HCT116 (cell line): ENCODE results near the gene PCDH17.

ENCODE experiments used
- CTCF ChIP-seq, 3 experiments: fragments of 200-600 bp in 1 of 3; sonication (generic) in 1 of 3; IDR thresholded peaks in 2 of 3; conservative IDR thresholded peaks in 1 of 3; 2 replicates each; pipeline ENCODE4 v1.5.1; 2012 to 2017; ENCODE audit warnings: low read depth in 2 of 3, low read length in 2 of 3, antibody characterized with exemption in 1 of 3, borderline replicate concordance in 1 of 3, control low read depth in 1 of 3, mild to moderate bottlenecking in 1 of 3, mixed read lengths in 1 of 3, mixed run types in 1 of 3, moderate library complexity in 1 of 3; ENCODE audit not compliant: insufficient read depth in 1 of 3
- EGR1 ChIP-seq: IDR thresholded peaks from 2 replicates; pipeline ENCODE4 v1.6.1; 2012; ENCODE audit warnings: low read depth
- EZH2 ChIP-seq: fragments of 200-600 bp; sonication (generic); IDR thresholded peaks from 2 replicates; pipeline ENCODE4 v1.6.1; 2017; ENCODE audit warnings: antibody characterized with exemption, mixed run types
- FOSL1 ChIP-seq: IDR thresholded peaks from 2 replicates; pipeline ENCODE4 v1.6.1; 2012; ENCODE audit warnings: low read depth
- JUND ChIP-seq: IDR thresholded peaks from 2 replicates; pipeline ENCODE4 v1.6.1; 2012
- MAX ChIP-seq: IDR thresholded peaks from 2 replicates; pipeline ENCODE4 v1.6.1; 2012
- POLR2A ChIP-seq: IDR thresholded peaks from 2 replicates; pipeline ENCODE4 v1.7.0; 2011; ENCODE audit warnings: borderline replicate concordance; ENCODE audit not compliant: insufficient read depth, insufficient read length; ENCODE audit errors: extremely low read depth
- POLR2AphosphoS5 ChIP-seq: IDR thresholded peaks from 2 replicates; pipeline ENCODE4 v1.6.1; 2011; ENCODE audit warnings: mild to moderate bottlenecking, low read depth, low read length, moderate library complexity
- RAD21 ChIP-seq: IDR thresholded peaks from 2 replicates; pipeline ENCODE4 v1.6.1; 2012; ENCODE audit warnings: low read depth, mild to moderate bottlenecking
- REST ChIP-seq: IDR thresholded peaks from 2 replicates; pipeline ENCODE4 v1.6.1; 2012; ENCODE audit warnings: low read depth
- SIN3A ChIP-seq: IDR thresholded peaks from 2 replicates; pipeline ENCODE4 v1.6.1; 2012; ENCODE audit warnings: low read depth
- SRF ChIP-seq: IDR thresholded peaks from 2 replicates; pipeline ENCODE4 v1.6.1; 2012; ENCODE audit warnings: low read depth
- YY1 ChIP-seq: IDR thresholded peaks from 2 replicates; pipeline ENCODE4 v1.6.1; 2011; ENCODE audit warnings: low read length, low read depth, moderate library complexity, mild to moderate bottlenecking; ENCODE audit not compliant: insufficient replicate concordance; ENCODE audit errors: extremely low read depth

- no peak for TF ChIP-seq POLR2A
- TF ChIP-seq CTCF (IDR thresholded peaks at IDR 0.05 in 2 of 3, conservative IDR thresholded peaks at IDR 0.05 in 1 of 3; ENCODE audit: borderline replicate concordance in 1 of 3, insufficient read depth in 1 of 3, low read depth in 2 of 3, low read length in 2 of 3), result no peak
- no peak for TF ChIP-seq REST
- TF ChIP-seq EZH2, result no peak
- no peak for TF ChIP-seq MAX
- TF ChIP-seq EGR1, result no peak
- TF ChIP-seq YY1, result no peak
- TF ChIP-seq SIN3A, result no peak
- TF ChIP-seq JUND, result no peak
- TF ChIP-seq SRF, result no peak
- no peak for TF ChIP-seq RAD21
- TF ChIP-seq FOSL1, result no peak
- TF ChIP-seq POLR2AphosphoS5, result no peak
Measured at GRCh38 chr13:57583529-57583928, 48.0 kb upstream of the PCDH17 start.
